Measurements from ENCODE around the gene USP25.

DNA sequence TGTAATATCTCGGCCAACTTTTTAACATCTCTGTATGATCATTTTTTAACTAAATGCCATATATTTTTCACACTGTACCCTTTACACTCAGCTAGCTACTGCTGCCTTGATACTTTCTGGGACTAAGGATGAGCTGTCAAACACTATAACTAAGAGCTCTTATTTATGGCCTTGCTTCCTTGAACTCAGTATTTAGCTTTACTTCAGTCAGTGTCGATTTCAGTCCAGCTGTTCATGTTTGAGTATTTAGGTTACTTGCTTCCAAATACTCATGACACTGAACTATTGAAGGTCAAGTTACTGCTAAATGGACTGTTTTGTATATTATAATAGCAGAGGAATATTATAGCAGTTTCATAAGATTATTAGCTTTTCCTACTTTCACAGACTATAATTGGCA lies 25.9 kb upstream of the USP25 start:
- TF ChIP-seq ZNF274 (IDR thresholded peaks at IDR 0.05; ENCODE audit: low read depth, low read length), result no peak
- TF ChIP-seq YY1 (IDR thresholded peaks at IDR 0.05; ENCODE audit: insufficient read depth, insufficient read length), result no peak

Measured in NT2/D1 (cell line).